BJ (cell line): ENCODE measurements around the gene SOCS1. TPM values are rescaled to one million over a fixed set of nuclear protein-coding genes. Genes with fewer than 3 reads are reported as not detected.

ENCODE experiments used
- CTCF ChIA-PET: fragments of 350-600 bp; formaldehyde crosslinking; extraction: SDS; loops from one replicate; lab custom pipeline; 2021; ENCODE audit warnings: antibody characterized with exemption, inconsistent platforms; lab: Yijun Ruan, JAX
- POLR2A ChIA-PET: fragments of 300-600 bp; sonication (Branson Sonifier 250); formaldehyde crosslinking; extraction: SDS; loops from one replicate; lab custom pipeline; 2021; ENCODE audit warnings: antibody characterized with exemption; lab: Charles Lee
- DNase-seq: peaks from one replicate; pipeline ENCODE4 v3.0.0-alpha.2; 2011; ENCODE audit warnings: low read depth
- H3K27me3 ChIP-seq: 2 replicates; pipeline ENCODE4 v1.6.0; 2011; ENCODE audit warnings: low read length; ENCODE audit not compliant: control insufficient read depth, insufficient read depth
- H3K36me3 ChIP-seq: 2 replicates; pipeline ENCODE4 v1.5.1; 2011; ENCODE audit warnings: low read length; ENCODE audit not compliant: control insufficient read depth, insufficient read depth
- H3K4me3 ChIP-seq: 2 replicates; pipeline ENCODE4 v1.5.1; 2011; ENCODE audit warnings: low read depth, mild to moderate bottlenecking, control low read depth, low read length
- polyA plus RNA-seq: library from polyadenylated mRNA; depleted of rRNA; stranded (reverse); fragments of >200 nt; gene quantifications from 2 replicates; pipeline ENCODE4 v1.2.3, GENCODE V29; 2011
- TF ChIP-seq, protein P1 (sequence below): IDR thresholded peaks from 2 replicates; pipeline ENCODE4 v1.5.1; 2011; ENCODE audit warnings: low read depth, mild to moderate bottlenecking, control low read depth, inconsistent platforms, low read length, moderate library complexity; ENCODE audit not compliant: insufficient read depth

Gene SOCS1
- polyA plus RNA-seq, 1 experiment = 2.6 TPM

DNA sequence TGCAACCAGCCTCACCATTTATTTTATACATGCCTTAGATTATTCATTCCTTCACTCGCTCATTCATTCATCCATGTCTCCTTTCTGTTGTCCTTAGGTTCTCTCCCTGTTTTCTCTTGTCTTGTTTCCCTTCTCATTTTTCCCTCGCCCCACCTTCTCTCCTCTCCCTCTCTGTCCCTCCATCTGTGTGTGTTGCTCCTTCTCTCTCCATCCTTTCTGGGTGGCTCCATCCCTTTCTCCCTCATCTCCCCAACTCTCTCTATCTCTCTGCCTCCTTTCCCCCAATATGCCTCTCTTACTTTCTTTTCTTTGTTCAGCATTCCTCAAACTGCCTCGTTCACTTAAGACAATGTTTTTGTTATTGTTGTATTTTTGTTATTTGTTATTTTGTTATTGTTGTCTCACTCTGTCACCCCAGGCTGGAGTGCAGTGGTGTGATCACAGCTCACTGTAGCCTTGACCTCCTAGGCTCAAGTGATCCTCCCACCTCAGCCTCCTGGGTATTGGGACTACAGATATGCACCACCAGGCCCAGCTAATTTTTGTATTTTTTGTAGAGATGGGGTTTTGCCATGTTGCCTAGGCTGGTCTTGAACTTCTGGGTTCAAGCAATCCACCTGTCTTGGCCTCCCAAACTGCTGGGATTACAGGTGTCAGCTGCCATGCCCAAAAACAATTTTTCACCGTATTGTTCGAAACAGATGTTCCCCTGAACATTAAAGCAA is 14.4 kb downstream of the SOCS1 start:
- Histone ChIP-seq H3K36me3 (no peaks in the 10 kb centered on the region), H3K4me3 (no peak overlapping the region), H3K27me3 (0 out of 2 replicates have a peak, but pooled peaks cover 2% of the 10 kb centered on the region)
- ChIA-PET CTCF (interaction anchor here (0.6 to 1.1 kb wide), 2 partner anchors 141 to 209 kb away, joined by 3 read pairs; no protein-coding TSS in a partner anchor), POLR2A (no interaction called here)
- TF ChIP-seq, protein P1, sequence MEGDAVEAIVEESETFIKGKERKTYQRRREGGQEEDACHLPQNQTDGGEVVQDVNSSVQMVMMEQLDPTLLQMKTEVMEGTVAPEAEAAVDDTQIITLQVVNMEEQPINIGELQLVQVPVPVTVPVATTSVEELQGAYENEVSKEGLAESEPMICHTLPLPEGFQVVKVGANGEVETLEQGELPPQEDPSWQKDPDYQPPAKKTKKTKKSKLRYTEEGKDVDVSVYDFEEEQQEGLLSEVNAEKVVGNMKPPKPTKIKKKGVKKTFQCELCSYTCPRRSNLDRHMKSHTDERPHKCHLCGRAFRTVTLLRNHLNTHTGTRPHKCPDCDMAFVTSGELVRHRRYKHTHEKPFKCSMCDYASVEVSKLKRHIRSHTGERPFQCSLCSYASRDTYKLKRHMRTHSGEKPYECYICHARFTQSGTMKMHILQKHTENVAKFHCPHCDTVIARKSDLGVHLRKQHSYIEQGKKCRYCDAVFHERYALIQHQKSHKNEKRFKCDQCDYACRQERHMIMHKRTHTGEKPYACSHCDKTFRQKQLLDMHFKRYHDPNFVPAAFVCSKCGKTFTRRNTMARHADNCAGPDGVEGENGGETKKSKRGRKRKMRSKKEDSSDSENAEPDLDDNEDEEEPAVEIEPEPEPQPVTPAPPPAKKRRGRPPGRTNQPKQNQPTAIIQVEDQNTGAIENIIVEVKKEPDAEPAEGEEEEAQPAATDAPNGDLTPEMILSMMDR = no peak
- DNase-seq = no peak

DNA sequence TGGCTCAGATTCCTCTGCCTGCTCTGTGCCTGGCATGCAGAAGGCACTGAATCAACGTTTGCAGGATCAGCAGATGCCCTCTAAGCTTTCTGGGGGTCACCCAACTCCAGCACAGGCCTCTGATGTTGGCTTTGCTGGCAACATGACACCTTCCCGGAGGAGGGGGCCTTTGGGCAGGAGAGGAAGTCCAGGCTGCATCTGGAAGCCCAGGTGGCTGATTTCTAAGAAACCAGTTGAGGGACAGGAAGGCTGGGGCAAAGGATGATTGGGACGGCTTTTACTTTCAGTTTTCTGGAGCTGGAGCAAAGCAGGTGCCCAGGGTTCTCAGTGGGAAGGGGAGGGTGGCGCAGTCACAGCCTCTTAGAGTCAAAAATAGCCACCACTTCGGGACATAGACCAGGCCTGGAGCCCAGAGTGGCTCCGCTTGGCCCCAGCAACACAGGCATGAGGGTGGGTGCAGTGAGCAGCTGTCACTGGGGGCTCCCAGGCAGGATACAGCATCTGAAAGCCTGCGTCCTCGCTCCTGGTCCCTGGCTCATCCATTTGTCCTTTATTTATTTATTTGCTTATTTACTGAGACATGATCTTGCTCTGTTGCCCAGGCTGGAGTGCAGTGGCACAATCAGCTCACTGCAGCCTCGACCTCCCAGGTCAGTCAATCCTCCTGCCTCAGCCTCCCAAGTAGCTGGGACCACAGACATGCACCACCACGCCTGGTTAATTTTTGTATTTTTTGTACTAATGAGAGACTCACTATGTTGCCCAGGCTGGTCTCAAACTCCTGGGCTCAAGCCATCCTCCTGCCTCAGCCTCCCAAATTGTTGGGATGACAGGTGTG is 15.1 kb downstream of the SOCS1 start:
- CTCF ChIA-PET = interaction anchor here (0.6 to 0.9 kb wide), 2 partner anchors 208 to 270 kb away, joined by 3 read pairs; no protein-coding TSS in a partner anchor

DNA sequence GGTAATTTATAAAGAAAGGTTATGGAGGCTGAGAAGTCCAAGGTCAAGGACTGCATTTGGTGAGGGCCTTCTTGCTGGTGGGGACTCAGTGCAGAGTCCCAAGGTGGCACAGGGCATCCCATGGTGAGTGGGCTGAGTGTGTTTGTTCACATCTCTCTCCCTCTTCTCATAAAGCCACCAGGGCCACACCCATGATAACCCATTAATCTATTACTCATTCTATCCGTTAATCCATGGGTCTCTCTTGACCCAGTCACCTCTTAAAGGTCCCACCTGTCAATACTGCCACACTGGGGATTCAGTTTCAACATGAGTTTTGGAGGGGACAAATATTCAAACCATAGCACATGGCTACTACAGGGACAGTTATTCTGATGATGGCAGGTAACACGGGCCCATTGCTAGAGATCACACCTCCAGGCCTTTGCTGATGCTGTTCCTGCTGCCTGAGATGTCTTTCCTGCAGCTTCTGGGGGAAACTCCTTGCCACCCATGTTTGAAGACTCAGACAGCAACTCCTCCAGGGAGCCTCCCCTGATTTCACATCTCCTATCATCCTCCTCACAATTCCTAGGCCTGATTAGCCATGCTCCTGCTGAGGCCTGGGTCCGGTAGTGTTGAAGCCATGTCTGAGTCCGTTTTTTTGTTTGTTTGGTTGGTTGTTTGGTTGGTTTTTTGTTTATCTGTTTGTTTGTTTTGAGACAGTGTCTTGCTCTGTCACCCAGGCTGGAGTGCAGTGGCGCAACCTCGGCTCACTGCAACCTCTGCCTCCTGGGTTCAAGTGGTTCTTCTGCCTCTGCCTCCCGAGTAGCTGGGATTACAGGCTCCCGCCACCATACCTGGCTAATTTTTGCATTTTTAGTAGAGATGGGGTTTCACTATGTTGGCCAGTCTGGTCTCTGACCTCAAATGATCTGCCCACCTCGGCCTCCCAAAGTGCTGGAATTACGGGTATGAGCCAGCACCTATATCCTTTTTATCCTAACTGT is 16.1 kb downstream of the SOCS1 start:
- TF ChIP-seq, protein P1 = no peak
- DNase-seq = no peak
- CTCF ChIA-PET = interaction anchor here (0.9 kb wide), 1 partner anchor 269 kb away, joined by 3 read pairs; no protein-coding TSS in a partner anchor
- H3K36me3 ChIP-seq = no peaks in the 10 kb centered on the region
- POLR2A ChIA-PET = no interaction called here
- H3K4me3 ChIP-seq = no peak overlapping the region
- H3K27me3 ChIP-seq = 0 out of 2 replicates have a peak, but pooled peaks cover 2% of the 10 kb centered on the region

More for the DNA sequence above, 15.1 kb downstream of the SOCS1 start:
- Histone ChIP-seq H3K27me3 (0 out of 2 replicates have a peak, but pooled peaks cover 2% of the 10 kb centered on the region), H3K36me3 (no peaks in the 10 kb centered on the region), H3K4me3 (no peak overlapping the region)
- POLR2A ChIA-PET = no interaction called here
- TF ChIP-seq, protein P1 = no peak
- DNase-seq = no peak

DNA sequence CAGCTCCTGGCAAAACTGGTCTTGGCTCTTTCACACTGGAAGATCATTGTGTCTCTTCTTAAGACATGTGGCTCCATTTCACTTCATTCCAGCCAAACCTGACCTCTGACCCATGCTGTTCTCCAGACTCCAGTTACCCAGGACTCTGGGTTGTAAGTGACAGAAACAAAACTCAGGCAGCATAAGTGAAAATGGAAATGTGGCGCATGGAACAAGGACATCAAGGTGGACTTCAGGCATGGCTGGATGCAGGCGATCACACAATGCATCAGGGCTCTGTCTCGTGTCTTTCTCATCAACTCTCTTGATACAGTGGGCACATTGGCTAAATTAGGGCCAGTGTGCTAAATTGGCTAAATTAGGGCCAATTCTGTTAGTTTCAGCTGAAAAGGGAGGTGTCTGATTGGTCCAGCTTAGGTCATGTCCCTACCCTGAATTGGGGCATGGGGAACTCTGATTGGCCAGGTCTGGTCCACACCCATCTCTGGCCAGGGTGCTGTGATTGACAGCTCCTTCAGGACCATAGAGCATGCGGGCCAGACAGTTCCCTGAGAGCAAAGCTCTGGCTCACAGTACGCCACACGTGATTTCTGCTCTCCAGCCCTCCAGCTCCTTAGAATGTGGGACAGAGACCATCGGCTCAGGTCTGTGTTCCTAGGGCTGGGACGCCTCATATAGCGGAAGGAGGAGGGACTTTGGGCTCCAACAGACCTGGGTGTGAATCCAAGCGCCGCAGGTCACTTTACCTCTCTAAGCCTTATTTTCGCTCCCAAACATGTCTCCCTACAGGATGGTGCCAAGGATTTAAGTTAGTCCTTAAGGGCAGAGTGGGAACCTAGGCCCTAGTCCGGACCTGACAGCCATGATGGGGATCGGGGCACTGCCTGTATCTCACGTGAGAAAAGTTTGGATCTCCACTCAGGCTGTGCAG is 17.5 kb downstream of the SOCS1 start:
- POLR2A ChIA-PET = interaction anchor here (0.7 kb wide), 1 partner anchor 42 kb away, joined by 3 read pairs; no protein-coding TSS in a partner anchor
- 0 out of 2 replicates have a peak, but pooled peaks cover 2% of the 10 kb centered on the region for H3K27me3 ChIP-seq
- H3K36me3 ChIP-seq = no peaks in the 10 kb centered on the region
- TF ChIP-seq, protein P1 = no peak
- H3K4me3 ChIP-seq = no peak overlapping the region
- CTCF ChIA-PET = interaction anchor here (0.6 kb wide), 1 partner anchor 15 kb away, joined by 3 read pairs; no protein-coding TSS in a partner anchor
- no peak for DNase-seq
